Ovary (tissue), 3 donors: ENCODE measurements around the gene JCHAIN.

Experiments used
- POLR2A ChIP-seq: fragments of 450-650 bp; IDR thresholded peaks from one replicate; pipeline ENCODE4 v1.6.1; 2017; ENCODE audit warnings: antibody characterized with exemption, mild to moderate bottlenecking, moderate library complexity
- TF ChIP-seq, protein P1 (sequence below), 3 donors: fragments of 450-650 bp in 2 of 3; fragments of 200-600 bp in 1 of 3; IDR thresholded peaks; one replicate each; pipeline versions ENCODE4 v1.5.1 to v1.8.0; 2016 to 2022; ENCODE audit warnings: antibody characterized with exemption in 3 of 3, mild to moderate bottlenecking in 1 of 3
- donor health status: DM: no; HTN: no; CAD: no.

DNA sequence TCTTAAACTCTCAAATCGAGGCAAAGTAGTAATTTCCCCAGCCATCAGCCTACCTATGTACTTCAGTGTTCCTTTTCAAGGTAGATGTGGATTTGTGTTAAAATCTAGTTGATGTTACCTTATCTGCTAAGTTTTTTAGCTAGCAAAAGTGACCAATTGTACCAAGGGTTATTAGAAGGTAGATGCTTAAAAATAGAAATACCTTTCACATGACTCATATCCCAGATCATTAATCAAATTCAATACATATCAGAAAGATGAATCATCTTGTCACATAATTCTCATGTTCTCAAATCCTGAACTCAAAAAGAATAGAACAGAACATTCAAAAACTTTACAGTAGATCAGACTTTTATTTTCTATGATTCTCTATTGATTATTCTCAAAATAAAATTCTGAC, 34.3 kb downstream of the JCHAIN start:
- TF ChIP-seq, protein P1, sequence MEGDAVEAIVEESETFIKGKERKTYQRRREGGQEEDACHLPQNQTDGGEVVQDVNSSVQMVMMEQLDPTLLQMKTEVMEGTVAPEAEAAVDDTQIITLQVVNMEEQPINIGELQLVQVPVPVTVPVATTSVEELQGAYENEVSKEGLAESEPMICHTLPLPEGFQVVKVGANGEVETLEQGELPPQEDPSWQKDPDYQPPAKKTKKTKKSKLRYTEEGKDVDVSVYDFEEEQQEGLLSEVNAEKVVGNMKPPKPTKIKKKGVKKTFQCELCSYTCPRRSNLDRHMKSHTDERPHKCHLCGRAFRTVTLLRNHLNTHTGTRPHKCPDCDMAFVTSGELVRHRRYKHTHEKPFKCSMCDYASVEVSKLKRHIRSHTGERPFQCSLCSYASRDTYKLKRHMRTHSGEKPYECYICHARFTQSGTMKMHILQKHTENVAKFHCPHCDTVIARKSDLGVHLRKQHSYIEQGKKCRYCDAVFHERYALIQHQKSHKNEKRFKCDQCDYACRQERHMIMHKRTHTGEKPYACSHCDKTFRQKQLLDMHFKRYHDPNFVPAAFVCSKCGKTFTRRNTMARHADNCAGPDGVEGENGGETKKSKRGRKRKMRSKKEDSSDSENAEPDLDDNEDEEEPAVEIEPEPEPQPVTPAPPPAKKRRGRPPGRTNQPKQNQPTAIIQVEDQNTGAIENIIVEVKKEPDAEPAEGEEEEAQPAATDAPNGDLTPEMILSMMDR (IDR thresholded peaks at IDR 0.05), result no peak
- TF ChIP-seq POLR2A, result no peak
